ENCODE results near the gene RPS6KC1. TPM values are rescaled to one million over a fixed set of nuclear protein-coding genes. Genes with fewer than 3 reads are reported as not detected.
"Not testable (repeated sequence)": the region's sequence is repeated elsewhere in the genome, so short reads cannot be mapped to it uniquely, and the experiment has no call there.

RPS6KC1 gene
- polyA plus RNA-seq, 3 donors: 3.8 to 6.6 (median 6.2) TPM

DNA sequence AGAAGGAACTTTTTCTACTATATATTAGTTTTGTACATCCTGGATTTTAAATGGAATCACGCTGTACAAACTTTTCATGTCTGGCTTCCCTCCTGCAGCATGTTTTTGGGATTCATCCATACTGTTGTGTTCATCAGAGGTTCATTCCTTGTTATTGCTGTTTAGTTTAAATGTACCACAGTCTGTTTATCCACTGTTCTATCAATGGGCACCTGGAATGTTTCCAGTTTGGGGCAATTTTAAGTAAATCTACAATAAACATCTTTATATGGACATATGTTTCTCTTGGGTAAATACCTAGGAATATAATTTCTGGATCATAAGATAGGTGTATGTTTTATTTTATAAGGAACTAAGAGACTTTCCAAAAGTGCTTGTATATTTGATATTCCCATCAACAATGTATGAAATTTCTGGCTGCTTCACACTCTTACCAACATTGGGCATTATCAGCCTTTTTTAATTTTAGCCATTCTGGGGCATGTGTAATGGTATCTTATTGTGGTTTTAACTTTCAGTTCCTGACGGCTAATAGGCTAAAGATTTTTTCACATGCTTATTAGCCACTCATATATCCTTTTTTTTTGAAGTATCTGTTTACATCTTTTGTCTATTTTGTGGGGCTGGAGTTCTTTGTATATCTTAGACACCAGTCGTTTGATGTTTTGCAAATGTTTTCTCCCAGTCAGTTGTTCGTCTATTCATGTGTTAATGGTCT, 48.8 kb downstream of the RPS6KC1 start:
- WGBS, 3 donors: 68 to 73% (median 70%) methylated on average over 4 of the region's 4 CpGs
- H3K27ac ChIP-seq (ENCODE audit: low read depth, low read length): no peak overlapping the region

DNA sequence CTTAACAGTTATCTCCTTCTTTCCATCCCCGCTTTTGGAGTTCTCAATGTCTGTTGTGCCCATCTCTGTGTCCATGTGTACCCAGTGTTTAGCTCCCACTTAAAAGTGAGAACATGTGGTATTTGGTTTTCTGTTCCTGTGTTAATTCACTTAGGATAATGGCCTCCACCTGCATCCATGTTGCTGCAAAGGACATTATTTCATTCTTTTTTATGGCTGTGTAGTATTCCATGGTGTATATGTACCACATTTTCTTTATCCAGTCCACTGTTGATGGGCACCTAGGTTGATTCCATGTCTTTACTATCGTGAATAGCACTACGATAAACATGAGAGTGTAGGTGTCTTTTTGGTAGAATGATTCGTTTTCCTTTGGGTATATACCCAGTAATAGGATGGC, 49.5 kb downstream of the RPS6KC1 start:
- 97 to 99% (median 98%) methylated on average over 4 of the region's 4 CpGs for WGBS, 3 donors
- not testable (repeated sequence) for H3K27ac ChIP-seq (ENCODE audit: low read depth, low read length)

DNA sequence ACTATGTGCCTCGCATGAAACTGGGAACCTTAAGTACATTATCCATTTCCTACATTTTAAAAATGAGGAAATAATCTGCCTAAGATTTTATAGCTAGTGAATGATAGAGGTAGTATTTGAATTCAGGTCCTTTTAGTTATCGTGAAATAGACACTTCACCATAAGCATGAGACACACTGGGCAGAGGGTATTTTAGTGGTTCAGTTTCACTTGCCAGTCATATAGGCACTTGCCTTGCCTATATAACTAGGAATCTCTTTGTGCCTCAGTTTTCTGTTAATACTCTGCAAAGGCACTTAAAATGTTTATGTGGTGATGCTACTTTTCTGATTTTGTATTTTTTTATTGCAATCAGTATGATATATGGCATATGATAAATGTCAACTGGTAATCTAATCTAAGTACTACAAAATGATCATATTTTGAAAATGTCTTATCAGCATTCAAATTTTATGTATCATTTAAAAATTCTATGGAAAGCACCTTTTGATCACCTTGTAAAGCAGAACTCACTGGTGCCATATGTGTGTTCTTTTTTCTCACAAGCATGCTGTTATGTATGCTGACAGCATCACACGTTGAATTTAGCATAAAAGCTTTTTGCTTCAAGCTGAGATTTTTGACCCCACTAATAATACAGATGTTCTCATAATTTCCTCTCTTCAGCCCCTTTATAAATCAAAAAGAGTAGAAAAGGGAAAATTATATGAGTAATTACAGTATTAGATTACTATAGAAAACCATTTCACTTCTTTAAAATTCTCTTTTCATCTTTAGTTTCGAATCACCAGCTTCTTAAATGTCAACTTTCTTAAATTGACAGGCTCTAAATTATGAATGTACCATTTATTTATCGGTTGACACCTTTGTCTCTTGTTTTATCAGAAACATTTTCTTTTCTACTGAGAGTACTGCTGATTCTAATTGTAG, 52.6 kb downstream of the RPS6KC1 start:
- WGBS, 3 donors: 80 to 89% (median 86%) methylated on average over 5 of the region's 5 CpGs
- no peak overlapping the region for H3K27ac ChIP-seq (ENCODE audit: low read depth, low read length)

DNA sequence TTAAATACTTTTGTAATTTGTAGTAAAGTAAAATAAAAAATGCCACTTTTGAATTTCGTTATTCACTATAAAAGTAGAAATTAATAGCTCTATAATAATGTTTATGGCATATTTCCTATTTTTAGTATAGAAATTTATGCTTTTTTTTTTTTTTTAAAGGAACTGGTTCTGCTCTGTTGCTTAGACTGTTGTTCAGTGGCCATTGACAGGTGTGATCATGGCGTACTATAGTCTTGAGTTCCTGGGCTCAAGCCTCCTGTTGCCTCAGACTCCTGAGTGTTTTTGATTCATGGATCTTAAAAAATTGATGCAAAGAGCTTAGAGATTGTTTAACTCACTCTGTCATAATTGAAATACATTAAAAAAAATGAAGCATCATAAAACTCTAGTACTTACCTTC, 53.6 kb downstream of the RPS6KC1 start:
- 95 to 97% (median 95%) methylated on average over 2 of the region's 2 CpGs for WGBS, 3 donors
- H3K27ac ChIP-seq (ENCODE audit: low read depth, low read length): no peak overlapping the region

DNA sequence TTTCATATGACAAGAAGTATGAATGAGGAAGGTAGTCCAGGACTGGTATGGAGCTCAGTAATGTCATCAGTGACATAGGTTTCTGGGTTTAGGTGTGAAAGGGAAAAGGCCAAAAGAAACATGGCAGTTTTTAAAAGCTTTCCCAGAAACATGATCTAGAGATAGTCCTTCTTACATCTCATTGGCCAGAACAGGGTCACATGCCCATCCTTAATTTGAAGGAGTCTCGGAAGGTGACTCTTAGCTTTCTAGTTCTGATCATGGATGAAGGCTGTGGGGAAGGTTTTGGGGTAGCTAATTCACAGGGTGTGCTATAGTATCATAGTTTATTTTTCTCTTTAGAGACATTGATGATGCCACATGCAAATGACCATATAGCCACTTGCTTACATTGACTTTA, 55.3 kb downstream of the RPS6KC1 start:
- 97 to 100% (median 100%) methylated on average over 1 of the region's 1 CpG for WGBS, 3 donors
- no peak overlapping the region for H3K27ac ChIP-seq (ENCODE audit: low read depth, low read length)

DNA sequence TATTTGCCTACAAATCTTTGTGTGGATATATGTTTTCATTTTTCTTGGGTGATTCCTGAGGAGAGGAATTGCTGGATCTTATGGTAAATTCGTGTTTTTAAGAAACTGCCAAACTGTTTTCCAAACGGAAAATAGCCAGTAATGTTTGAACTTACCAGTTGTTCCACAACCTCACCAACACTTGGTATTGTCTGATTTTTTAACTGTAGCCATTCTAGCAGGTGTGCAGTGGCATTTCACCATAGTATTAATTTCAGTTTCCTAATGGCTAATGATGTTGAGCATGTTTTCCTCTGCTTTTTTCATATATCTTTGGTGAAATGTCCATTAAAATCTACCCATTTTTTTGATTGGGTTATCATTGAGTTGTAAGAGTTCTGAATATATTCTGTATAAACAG, 56.6 kb downstream of the RPS6KC1 start:
- no peak overlapping the region for H3K27ac ChIP-seq (ENCODE audit: low read depth, low read length)
- 96 to 98% (median 97%) methylated on average over 2 of the region's 2 CpGs for WGBS, 3 donors

DNA sequence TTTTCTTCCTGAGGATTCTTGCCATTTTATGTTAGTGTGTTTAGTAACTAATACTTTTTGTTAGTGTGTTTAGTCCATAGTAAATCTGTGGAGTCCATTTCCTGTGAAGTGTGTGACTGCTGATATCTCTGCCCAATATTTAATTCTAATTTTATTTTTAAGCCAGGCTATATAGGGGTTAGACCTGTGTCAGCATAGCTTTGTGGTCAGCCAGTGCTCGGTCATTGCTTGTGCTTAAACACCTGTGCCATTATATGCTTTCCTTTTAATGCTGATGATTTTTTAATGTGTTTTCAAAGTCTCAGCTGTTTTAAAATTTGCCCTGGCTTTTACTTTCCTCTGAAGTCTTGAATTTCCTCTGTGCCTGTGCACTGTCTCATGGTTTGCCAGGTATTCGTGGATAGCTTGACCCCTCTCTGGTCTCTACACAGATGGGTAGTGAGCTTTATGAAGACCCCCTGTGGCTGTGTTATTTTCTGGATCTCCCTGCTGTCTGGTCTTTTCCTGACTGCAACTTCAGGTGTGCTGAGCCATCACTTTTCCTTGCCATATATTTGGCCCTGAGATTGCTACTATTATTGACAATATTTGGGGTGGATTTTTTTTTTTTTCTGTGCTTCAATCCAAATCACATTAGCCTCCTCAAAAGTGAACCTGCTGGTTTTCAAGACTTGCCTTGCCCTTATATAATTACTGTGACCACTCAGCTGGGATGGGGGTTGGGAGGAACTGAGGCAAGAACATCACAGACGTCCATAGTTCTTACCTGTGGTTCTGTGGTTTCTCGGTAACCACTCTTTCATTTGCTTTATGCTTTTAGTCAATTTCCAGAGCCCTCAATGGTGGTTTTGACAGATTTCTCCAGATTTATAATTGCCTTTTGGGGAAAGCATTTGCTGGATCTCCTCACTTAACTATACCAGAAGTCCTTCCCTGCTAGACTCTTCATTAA, 59.6 kb downstream of the RPS6KC1 start:
- 58 to 84% (median 67%) methylated on average over 4 of the region's 4 CpGs for WGBS, 3 donors
- no peak overlapping the region for H3K27ac ChIP-seq (ENCODE audit: low read depth, low read length)

DNA sequence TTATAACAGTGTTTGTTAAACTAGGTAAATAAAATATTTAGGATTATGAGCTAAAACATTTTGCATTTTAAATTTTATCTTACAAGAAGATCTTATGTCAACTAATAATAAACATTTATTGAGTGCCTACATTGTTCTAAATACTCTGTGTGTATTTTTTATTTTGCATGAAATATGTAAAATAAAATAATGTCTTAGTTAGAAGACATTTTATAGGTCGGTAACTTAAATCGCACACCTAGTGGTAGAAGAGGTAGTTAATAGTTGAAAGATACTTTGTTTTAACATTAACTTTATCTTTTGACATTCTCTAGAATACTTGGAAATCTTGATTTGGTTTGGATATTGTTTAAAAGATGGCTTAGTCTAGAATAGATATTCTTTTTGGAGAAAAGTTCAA, 60.5 kb downstream of the RPS6KC1 start:
- 79 to 97% (median 96%) methylated on average over 2 of the region's 2 CpGs for WGBS, 3 donors
- no peak overlapping the region for H3K27ac ChIP-seq (ENCODE audit: low read depth, low read length)

DNA sequence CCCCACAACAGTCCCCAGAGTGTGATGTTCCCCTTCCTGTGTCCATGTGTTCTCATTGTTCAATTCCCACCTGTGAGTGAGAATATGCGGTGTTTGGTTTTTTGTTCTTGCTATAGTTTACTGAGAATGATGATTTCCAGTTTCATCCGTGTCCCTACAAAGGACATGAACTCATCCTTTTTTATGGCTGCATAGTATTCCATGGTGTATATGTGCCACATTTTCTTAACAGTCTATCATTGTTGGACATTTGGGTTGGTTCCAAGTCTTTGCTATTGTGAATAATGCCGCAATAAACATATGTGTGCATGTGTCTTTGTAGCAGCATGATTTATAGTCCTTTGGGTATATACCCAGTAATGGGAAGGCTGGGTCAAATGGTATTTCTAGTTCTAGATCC, 61.7 kb downstream of the RPS6KC1 start:
- WGBS, 3 donors: 97 to 100% (median 98%) methylated on average over 3 of the region's 3 CpGs
- H3K27ac ChIP-seq (ENCODE audit: low read depth, low read length): not testable (repeated sequence)

DNA sequence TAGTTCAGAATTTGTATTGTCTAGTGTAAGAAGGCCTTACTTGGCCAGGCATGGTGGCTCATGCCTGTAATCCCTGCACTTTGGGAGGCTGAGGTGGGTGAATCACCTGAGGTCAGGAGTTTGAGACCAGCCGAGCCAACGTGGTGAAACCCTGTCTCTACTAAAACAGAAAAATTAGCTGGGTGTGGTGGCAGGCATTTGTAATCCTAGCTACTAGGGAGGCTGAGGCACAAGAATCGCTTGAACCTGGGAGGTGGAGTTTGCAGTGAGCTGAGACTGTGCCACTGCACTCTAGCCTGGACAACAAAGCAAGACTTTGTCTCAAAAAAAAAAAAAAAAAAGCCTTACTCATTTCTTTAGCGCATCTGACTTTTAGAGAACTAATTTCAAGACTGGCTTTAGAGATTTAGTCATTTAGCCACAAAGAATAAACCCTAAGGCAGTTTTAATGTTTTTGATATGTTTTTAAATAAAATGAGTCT, 66.7 kb downstream of the RPS6KC1 start:
- WGBS, 3 donors: 89 to 98% (median 94%) methylated on average over 4 of the region's 4 CpGs

DNA sequence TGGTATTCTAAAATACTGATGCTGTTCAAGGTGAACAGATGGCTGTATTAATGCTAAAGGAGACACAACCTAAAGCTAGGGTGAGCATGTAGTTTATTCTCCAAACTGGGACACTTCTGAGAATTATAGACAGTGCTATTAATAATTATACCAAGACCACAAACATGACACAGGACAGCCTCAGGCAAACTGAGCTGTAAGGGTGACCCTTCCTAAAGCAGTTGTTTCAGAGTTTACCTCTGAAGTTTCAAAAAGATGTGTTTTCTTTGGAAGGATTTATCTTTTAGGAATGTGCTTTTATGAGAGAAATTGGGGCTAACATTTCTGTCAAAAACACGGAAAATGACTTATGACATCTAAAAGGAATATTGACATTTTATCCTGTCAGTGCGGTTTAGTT, 68.8 kb downstream of the RPS6KC1 start:
- no peak overlapping the region for H3K27ac ChIP-seq (ENCODE audit: low read depth, low read length)
- 66 to 95% (median 92%) methylated on average over 2 of the region's 2 CpGs for WGBS, 3 donors

More for the DNA sequence above, 66.7 kb downstream of the RPS6KC1 start:
- H3K27ac ChIP-seq (ENCODE audit: low read depth, low read length): not testable (repeated sequence)

DNA sequence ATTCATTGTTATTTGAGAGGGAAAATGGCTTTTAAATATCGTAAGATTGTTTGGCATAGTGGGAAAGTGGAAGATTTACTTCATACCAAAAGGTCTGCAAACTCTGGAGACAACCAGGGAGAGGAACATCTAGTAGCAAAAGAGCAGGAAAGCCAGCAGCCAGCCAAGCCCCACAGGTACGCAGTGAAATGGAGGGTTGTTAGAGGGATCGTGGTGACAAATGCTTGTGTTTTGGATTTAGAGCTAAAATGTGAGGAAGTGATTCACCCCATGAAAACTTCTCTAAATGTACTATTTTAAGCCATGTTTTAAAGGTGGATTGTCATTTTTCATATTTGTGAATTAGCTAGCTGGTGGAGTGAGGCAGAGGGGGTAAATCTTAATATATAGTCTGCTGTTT, 69.3 kb downstream of the RPS6KC1 start:
- no peak overlapping the region for H3K27ac ChIP-seq (ENCODE audit: low read depth, low read length)
- WGBS, 3 donors: 79 to 83% (median 80%) methylated on average over 3 of the region's 3 CpGs

DNA sequence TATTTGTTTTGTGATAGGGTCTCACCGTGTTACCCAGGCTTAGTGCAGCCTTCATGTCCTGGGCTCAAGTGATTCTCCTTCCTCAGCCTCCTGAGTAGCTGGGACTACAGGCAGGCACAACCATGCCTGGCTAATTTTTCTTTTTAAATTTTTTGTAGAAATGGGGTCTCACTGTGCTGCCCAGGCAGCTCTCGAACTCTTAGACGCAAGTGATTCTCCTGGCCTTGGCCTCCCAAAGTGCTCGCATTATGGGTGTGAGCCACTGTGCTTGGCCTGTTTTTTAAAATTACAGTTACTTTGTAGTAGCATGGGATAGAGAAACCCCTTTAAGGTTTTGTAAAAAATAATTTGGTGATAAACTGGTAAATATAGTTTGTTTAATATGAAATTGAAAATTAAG, 69.9 kb downstream of the RPS6KC1 start:
- WGBS, 3 donors: 86 to 98% (median 95%) methylated on average over 4 of the region's 4 CpGs
- H3K27ac ChIP-seq (ENCODE audit: low read depth, low read length): no peak overlapping the region

DNA sequence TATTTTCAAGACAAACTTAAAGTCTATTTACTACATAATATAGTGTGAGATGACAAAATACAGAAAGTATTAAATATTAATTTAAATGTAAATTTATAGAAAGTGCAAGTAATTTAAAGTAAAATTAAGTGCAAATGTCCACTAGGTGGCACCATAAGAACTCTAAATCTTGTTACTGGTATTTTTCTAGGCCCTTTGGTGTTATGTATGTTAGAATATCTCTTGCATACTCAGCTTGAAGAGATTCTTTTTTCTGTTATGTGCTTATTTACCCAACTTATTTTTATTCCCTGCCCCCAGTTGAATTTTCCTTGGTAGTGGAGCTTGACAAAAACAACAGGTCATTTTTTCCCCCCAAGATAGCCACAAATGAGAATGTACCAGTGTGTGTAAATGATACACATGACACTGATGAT, 71.5 kb downstream of the RPS6KC1 start:
- H3K27ac ChIP-seq (ENCODE audit: low read depth, low read length): no peak overlapping the region

DNA sequence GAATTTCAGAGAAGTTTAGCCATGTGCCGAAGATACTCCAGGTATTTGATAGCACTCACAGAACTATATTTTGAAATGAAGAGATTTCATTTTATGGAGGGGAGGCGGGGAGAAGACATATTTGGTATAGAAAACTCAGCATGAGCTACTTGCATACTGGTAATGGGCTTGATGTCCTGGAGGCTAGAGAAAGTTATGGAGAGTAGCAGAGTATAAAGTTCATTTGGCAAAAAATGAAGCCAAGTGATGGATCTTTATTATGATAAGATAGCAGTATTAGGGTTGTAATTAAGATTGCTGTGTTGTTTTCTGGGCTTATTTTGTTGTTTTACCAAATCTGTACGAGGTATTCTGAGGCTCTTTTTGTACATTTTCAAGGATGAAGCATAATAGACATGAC, 72.0 kb downstream of the RPS6KC1 start:
- WGBS, 3 donors: 90 to 97% (median 92%) methylated on average over 3 of the region's 3 CpGs
- H3K27ac ChIP-seq (ENCODE audit: low read depth, low read length): no peak overlapping the region

DNA sequence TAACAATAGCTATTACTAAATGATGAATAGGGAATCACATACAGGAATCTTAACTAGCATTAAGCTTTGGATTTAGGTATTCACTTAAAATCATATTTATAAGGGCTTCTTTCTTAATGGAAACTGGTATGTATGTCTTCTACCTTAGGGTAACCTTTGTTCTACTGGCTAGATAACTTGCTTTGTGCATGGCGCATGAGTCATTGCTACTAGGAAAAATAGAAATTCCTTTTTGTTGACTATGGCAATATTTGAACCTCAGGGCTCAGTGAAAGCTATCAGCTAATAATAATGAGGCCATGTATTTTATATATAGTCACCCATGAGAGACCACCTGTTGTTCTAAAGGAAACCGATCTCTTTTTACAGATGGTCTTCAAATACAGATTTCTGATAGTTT, 72.5 kb downstream of the RPS6KC1 start:
- WGBS, 3 donors: 82 to 96% (median 92%) methylated on average over 2 of the region's 2 CpGs
- H3K27ac ChIP-seq (ENCODE audit: low read depth, low read length): no peak overlapping the region

DNA sequence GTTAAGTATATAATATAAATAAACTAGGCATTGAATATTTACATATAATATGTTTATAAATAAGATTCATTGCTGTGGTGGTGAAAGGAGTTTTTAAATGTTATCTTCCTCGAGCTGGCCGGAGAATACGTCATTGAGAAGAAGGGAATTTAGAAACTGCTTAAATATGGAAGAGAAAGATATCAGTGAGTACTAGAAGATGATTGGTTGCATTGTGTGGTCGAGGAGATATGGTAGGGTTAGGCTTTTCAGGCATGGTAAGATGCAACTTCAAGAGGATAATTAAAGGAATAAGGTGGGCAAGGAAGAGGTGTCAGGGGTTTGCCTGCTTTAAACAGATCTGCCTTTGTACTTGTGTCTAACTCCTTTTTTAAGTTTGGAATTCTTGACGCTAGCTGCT, 73.5 kb downstream of the RPS6KC1 start:
- H3K27ac ChIP-seq (ENCODE audit: low read depth, low read length): no peak overlapping the region
- 90 to 96% (median 95%) methylated on average over 5 of the region's 5 CpGs for WGBS, 3 donors

DNA sequence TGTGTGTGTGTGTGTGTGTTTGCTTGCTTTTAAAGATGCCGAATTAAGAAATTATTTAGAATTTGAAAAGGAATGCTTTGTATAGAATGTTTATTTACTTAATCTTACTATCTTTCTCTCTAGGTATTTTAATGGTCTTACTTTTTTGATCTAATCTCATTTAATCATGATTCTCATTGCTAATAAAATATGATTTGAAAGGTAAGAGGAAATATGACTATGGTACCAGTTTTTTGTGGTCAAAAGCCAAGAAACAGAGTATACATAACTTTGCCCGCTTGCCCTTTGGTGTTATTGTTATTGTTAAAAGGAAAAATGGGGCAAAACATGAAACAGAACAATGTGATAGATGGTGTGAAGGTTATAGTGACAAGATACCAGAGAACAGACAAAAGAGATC, 74.6 kb downstream of the RPS6KC1 start:
- 77 to 97% (median 91%) methylated on average over 2 of the region's 2 CpGs for WGBS, 3 donors
- H3K27ac ChIP-seq (ENCODE audit: low read depth, low read length): no peak overlapping the region
